D341Med (cell line): ENCODE data around the gene ANAPC15.
A peak's percentile ranks its signal among the peaks of the same experiment; 100 is the strongest.

ENCODE experiments used
- DNase-seq: peaks from one replicate; pipeline ENCODE4 v3.0.0; 2012; ENCODE audit warnings: low spot score

ANAPC15 gene

DNA sequence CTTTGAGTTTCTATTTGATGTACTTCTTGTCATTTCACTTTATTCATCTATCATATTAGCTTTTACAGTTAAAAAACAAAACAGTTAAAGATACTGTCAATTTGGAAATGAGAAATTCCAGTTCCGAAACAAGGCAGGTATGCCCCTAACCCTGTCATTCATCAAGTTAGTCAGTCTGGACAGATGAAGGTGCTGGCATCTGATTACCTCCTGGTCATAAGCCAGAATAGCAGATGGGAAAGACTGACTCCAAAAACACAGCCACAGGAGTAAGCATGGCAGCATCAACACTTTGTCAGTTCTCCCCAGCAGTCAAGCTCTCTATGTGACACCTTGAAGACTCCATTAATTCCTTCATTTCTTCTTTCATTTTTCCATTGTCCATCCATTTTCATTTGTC lies 27.5 kb downstream of the ANAPC15 start:
- DNase-seq: no peak

DNA sequence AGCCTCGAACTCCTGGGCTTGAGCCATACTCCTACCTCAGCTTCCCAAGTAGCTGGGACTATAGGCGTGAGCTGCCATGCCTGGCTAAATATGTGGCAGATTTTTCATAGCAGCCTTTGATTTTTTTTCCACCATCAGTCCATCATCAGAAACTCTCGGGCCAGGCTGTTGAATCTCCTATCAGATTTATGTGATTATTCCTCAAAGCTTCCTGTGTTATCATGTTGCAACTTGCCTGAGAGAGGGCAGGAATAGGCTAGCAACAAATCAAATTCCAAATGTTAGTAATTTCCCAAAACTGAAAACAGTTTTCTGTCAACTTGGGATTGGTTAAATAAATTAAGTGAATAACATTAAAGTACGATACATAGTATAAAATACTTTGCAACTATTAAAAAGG lies 28.4 kb downstream of the ANAPC15 start:
- no peak for DNase-seq

DNA sequence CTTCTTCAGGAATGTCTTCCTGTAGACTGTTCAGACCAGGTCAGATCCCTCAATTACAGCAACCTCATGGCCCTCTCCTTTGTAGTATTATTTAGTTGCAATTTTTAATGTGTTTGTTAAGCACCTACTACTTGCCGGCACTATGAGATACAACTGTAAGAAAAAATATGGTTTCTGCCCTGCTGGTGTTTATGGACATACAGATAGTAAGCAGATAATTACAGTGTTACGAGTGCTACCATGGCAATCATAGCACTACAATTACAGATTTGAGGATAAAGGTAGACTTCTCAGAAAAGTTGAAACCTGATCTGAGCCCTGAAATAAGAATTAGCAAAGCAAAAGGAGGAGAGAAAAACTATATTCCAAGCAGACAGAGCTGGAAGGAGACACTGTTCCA lies 29.1 kb downstream of the ANAPC15 start:
- no peak for DNase-seq

DNA sequence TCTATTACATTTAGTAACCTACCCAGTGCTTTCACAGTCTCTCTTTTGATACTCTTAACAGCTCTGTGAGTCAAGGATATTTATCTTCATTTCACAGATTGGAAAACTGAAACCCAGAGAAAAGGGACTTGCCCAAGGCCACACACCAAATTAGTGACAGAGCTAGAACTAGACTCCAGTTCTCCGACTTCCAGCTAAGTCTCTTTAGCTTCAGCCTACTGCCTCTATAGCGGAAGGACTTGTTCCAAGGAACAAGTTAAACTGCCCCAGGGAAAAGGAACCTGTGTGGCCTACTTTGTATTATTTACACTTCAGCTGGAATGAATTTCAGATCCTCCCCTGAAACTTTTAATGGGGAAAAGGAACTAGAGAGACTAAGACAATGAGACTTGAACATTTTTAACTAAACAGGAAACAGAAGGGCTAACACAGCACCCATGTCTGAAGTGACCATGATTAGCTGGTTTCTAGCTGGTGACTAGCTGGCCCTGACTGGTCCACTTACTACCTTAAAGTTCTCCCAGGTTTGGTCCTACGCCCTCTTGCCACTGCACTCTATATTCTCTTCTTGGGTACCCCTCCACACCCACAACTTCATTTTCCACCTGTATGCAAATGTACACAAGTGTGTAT lies 30.6 kb downstream of the ANAPC15 start:
- DNase-seq: no peak

DNA sequence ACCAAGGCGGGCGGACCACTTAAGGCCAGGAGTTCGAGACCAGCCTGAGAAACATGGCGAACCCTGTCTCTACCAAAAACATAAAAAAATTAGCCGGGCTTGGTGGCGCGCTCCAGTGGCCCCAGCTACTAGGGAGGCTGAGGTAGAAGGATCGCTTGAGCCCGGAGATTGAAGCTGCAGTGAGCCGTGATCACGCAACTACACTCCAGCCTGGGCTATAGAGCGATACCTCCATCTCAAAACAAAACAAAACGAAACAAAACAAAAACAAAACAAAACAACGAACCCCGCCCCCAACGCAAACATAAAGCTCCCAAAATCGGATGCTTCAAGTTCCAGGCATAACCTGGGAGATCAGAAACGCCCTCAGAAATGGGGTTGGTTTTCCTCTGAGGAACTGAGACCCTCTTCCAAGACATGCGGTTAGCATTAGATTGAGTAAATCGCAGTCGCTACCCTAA lies 31.3 kb downstream of the ANAPC15 start:
- no peak for DNase-seq

DNA sequence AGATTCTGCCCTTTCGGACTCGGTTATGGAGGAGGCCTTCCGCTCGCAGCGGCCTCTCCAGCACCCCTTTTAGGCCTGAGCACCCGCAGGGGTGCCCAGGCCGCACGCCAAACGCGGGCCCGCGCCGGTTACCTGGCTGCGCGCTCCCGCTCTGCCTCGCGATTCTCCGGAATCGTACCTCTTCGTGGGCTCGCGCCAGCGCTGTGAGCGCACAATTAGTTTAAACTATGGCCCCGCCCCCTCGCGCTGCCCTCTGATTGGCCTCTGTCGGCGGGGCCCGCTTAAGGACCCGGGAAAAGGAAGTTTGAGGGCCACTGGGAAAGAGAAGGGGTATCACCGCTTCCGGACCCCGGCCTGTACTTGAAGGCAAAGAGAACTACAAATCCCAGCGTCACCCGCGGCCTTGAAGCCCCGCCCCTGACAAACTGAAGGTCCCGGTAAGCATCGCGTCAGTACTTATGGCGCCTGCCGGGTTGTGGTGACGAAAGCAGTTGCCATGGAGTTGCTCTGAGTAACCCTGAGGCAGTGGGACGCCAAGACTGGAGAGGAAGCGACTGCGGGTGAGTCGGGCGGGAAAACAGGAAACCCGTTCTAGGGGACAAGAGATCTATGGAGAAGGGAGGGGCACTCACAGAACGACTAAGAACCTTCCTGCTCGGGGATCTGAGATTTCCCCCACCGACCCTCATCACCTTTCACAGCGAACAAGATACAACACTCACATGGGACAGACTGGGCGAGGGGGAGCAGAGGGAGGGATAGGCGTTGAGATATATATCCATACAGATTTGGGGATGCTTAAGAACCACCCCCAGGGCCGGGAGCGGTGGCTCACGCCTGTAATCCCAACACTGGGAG lies 31.9 kb downstream of the ANAPC15 start, which contains the start of the genes LRRC51 and NUMA1:
Gene LRRC51 (plus strand): TSS at position 525 of the 858 bp plus-strand sequence. CDS start 8,234 bp downstream, outside the sequence.
Gene NUMA1 (minus strand): TSS at position 217 of the 858 bp plus-strand sequence. CDS start 44,599 bp downstream, outside the sequence.
- peak; percentile 92 for DNase-seq

DNA sequence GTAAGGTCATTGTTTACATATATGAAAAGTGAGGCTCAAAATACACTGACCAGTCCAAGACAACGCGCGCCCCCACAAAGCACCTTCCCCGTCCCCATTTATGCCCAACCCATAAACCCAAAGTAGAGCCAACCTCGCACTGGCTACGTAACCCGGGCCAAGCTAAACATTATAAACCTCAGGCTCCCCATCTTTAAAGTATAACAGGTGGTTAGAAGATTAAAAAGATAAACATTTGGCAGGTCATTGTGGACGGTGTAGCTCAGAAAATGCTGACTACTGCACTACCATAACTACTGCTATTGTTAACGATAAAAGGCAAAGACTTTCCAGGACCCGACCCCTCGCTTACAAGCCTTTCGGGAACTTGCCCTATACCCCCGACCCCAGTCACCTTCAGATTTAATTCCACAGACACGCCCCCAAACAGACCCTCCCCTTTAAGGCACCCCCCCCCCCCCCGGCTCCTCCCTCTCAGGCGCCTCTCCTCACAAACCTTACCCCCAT lies 32.6 kb downstream of the ANAPC15 start:
- no peak for DNase-seq

DNA sequence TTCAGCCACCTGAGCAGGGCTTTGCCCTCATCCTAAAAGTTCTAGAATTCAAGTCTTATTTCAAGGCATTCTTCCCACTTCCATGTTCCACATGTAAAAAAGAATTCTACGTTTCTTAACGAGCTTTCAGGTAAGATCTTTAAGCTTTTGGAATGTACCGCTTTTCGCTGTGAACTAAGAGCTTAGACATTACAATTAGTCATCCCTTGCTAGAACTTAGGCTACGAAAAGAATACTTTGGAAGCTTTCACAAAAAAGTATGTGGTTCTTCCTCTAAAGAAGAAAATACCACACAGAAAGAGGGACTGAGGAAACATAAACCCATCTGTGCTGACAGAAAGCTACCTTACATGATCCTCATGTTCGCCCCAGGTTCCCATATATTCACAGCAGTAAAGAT lies 34.0 kb downstream of the ANAPC15 start:
- DNase-seq: no peak

DNA sequence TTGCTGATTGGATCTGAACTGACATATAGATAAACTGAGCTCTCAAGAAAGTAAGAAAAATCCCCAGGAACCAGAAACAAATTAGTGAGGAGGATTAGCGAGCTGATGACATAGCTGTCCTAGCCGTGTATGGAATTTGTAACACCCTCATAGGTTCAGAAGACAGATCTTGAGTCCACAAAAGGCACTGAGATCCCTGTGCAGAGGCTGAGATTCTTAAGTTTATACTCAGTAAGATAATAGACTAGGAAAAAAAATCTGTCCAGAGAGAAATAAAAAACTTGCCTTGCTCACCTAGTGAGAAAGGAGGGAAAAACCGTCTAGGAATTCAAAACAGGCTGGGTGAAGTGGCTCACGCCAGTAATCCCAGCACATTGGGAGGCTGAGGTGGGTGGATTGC lies 36.7 kb downstream of the ANAPC15 start:
- DNase-seq: no peak

DNA sequence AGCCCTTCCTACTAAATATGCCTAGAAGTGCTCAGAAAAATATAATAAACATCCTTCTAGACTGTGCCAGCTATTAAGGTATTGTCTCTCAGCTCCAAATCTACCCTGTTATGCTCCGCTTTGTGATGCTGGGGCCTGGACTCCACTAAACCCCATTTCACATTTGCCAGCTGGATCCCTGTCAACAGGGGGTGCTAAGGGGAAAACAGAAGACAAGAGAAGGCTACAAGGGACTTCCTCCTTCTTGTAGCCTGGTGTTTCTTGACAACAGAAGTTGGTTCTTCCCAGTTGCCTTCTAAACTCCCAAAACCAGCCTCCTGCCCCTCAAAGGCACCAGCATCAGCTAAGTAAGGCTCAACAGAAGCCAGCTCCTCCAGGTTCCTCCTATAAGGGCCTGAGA lies 37.4 kb downstream of the ANAPC15 start:
- DNase-seq: no peak

DNA sequence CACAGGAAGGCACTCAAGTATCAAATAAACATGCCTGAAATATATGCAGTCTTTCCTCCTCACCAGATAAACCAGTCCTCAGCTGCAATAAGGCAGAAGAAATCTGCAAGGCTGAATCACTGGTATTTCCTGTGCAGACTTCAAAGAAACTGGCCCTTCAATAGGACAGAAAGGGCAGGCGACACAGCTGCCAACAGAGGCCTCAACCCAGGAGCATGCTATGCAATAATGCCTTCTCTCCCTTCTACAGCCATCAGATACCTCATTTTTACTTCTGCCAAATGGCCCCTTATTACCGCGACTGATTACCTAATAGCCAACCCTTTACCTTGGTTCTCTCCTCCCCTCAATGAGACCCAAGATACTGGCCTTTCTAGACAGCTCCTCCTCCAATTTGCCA lies 40.1 kb downstream of the ANAPC15 start:
- DNase-seq: no peak

DNA sequence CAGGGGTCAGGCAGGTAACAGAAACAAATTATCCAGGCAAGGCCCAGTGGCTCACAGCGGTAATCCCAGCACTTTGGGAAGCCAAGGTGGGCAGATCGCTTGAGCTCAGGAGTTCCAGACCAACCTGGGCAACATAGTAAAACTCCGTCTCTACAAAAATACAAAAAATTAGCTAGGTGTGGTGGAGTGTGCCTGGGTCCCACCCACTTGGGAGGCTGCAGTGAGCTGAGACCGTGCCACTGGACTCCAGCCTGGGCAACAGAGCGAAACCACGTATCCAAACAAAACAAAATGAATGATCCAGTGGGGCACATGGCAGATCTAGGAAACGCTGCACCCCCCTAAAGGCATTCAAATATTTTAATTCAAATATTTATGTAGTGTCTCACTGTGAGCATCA lies 42.0 kb downstream of the ANAPC15 start:
- DNase-seq: no peak

DNA sequence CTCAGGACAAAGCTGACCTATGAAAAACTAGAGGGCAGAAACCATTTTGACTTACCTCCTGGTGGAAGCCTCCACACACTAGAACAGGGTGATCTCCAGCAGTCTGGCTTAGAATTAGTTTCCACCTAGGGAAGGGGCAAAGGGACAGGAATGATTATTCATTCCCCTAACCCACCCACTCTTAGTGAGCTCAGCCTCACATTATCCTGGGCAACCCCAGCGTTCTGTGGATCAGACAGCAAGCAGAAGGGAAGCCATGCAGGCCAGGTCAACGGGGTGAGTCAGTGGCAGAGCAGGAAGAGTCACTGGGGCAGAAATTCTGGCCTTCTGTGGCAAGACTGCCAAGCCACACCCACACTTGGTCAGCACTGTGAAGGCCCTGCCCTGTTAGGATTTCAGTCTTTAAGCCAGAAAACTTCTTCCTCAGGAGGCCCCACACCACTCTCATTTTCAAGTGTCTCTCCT lies 42.7 kb downstream of the ANAPC15 start:
- no peak for DNase-seq

DNA sequence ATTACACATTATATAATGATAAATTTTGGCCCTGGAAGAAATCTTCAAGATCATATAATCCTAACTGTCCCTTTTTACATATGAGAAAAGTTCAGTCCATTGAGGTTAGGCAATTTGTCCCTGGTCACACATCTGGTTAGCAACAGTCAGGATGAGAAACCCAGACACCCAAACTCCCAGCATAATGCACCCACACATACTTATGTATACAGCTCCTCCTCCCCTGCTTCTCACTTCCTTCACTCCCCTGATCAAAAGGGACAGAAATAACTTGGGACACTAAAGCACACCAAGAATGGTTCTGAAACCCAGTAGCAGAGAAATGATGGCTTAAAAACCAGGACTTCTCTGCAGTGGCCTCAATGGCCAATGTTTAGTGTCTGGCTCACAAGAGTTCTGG lies 43.3 kb downstream of the ANAPC15 start:
- no peak for DNase-seq

DNA sequence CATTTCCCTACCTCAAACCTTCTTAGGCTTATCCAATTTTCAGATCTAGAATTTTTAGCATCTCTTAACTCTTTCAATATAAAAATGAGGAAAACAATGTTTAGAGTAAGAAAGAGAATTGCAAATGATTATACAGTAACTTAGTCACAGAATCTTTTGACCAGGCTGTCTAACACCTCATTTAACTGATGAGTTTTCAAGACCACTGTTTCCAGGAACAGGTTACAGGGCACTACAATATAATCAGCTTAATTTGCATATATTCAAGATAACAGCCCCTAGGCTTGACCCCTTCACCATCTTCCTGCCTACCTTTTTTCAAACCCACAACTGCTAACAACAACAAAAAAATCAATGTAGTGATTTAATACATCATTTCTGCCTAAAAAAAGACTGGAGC lies 44.8 kb downstream of the ANAPC15 start:
- no peak for DNase-seq

DNA sequence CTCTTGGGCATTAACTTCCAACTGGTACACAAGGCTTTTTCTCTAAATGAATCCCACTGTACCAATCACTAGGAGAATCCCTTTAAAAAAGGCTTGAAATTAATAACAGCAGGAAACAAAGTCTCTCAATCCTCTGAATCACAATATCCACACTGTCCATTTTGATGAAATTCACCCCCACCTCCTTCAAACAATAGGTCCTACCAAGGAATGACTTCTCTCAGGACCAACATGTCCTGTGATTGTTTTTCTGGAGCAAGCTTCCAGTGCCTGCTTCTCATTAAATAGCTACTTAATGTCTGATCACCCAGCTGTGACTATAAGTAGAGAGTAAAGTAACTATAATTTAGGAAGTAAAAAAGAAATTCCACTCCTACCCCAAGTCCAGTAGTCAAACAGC lies 45.2 kb downstream of the ANAPC15 start:
- DNase-seq: no peak

DNA sequence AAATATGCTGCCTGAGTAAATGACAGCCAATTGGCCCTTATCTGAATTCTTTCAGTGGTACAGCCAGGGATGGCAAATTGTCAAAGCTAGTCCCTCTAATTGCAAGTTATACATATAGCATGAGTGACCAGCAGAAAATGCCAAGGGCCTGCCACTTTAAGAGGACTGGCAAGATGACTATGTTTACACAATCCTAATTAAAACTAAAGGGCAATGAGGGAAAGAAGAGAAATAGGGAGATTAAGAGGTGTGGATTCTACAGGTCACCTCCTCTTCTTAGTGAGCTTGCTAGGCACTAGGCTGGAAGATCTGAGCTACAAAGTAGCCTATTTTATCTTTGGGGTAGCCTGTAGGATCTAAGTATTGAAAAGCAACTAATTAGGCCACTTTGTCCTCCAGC lies 45.6 kb downstream of the ANAPC15 start:
- DNase-seq: no peak

DNA sequence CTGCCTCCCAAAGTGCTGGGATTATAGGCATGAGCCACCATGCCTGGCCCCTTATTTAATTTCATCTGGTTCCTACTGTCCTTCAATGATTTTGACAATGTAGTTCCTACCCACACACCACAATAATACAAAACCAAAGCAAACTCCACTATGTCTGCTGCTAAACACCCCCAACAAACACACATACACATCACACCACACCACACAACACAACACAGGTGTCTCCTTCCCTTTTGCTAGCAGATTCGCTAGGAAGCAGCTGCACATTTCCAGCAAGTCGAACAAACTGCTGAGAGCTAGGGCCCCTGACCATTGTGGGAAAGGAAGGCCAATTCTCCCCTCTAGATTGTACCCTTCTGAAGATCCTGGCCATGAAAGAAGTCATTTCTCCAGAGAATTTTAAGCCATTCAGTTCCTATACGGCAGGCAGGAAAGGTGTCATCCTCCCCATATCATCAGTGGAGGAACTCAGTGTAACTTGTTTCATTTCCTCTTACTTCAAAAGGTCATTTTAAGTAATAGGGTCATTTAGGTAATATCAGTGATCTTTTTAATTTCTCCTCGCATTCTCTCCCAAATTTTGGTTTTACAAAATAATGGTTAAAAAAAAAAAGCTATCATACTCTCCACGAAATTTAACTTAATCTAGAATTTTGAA lies 50.6 kb downstream of the ANAPC15 start:
- no peak for DNase-seq
